GM23338 (cell line): ENCODE results near the gene STT3B. TPM values are rescaled to one million over a fixed set of nuclear protein-coding genes. Genes with fewer than 3 reads are reported as not detected.

ENCODE experiments used
- ATAC-seq: fragments of 200-7000 bp; cut with Tn5 transposase; 3 replicates; pipeline ENCODE4 v1.9.1; 2020
- DNase-seq: peaks from one replicate; pipeline ENCODE4 v3.0.0-alpha.2; 2015; ENCODE audit warnings: low spot score
- H2AFZ ChIP-seq: fragments of 200-600 bp; sonication (generic); 2 replicates; pipeline ENCODE4 v1.8.0; 2016; ENCODE audit warnings: antibody characterized with exemption, mild to moderate bottlenecking, moderate library complexity
- H3F3A ChIP-seq: fragments of 200-600 bp; sonication (generic); replicated peaks from 2 replicates; pipeline ENCODE4 v1.8.0; 2017; ENCODE audit warnings: antibody characterized with exemption, mixed run types, low read depth
- H3K27ac ChIP-seq: fragments of 200-600 bp; sonication (generic); 2 replicates; pipeline ENCODE4 v1.6.1; 2016; ENCODE audit warnings: low read depth
- H3K27me3 ChIP-seq: fragments of 200-600 bp; sonication (generic); 2 replicates; pipeline ENCODE4 v1.8.0; 2016; ENCODE audit warnings: mild to moderate bottlenecking, mixed run types, moderate library complexity; ENCODE audit not compliant: insufficient read depth
- H3K36me3 ChIP-seq: fragments of 200-600 bp; sonication (generic); 2 replicates; pipeline ENCODE4 v1.8.0; 2016; ENCODE audit warnings: mild to moderate bottlenecking; ENCODE audit not compliant: insufficient read depth
- H3K4me1 ChIP-seq: fragments of 200-600 bp; sonication (generic); 2 replicates; pipeline ENCODE4 v1.8.0; 2016; ENCODE audit warnings: mild to moderate bottlenecking, moderate library complexity; ENCODE audit not compliant: insufficient read depth
- H3K4me2 ChIP-seq: fragments of 200-600 bp; sonication (generic); 2 replicates; pipeline ENCODE4 v1.7.1; 2017; ENCODE audit warnings: mixed run types
- H3K4me3 ChIP-seq: fragments of 200-600 bp; sonication (generic); 2 replicates; pipeline ENCODE4 v1.6.1; 2016; ENCODE audit warnings: mixed run types
- H3K79me2 ChIP-seq: fragments of 200-600 bp; sonication (generic); replicated peaks from 2 replicates; pipeline ENCODE4 v1.8.0; 2017; ENCODE audit warnings: mild to moderate bottlenecking; ENCODE audit not compliant: insufficient read depth
- H3K9me2 ChIP-seq: fragments of 200-600 bp; sonication (generic); 2 replicates; pipeline ENCODE4 v1.8.0; 2017; ENCODE audit not compliant: insufficient read depth
- H4K20me1 ChIP-seq: fragments of 200-600 bp; sonication (generic); replicated peaks from 2 replicates; pipeline ENCODE4 v1.8.0; 2017; ENCODE audit warnings: mild to moderate bottlenecking; ENCODE audit not compliant: insufficient read depth
- H3K27ac Mint-ChIP-seq: 2 replicates; pipeline ENCODE4 v1.8.0; 2020; ENCODE audit warnings: inconsistent platforms, mild to moderate bottlenecking, moderate library complexity, mixed read lengths
- H3K27me3 Mint-ChIP-seq: 3 replicates; pipeline ENCODE4 v1.8.0; 2022; ENCODE audit warnings: low read depth, mild to moderate bottlenecking, moderate library complexity, mixed read lengths, inconsistent platforms; ENCODE audit not compliant: insufficient read depth, poor library complexity
- H3K36me3 Mint-ChIP-seq: 3 replicates; pipeline ENCODE4 v1.8.0; 2021; ENCODE audit warnings: low read depth, mild to moderate bottlenecking, inconsistent platforms, moderate library complexity, mixed read lengths
- H3K4me1 Mint-ChIP-seq: 3 replicates; pipeline ENCODE4 v1.8.0; 2020; ENCODE audit warnings: mild to moderate bottlenecking, inconsistent platforms, mixed read lengths
- H3K4me3 Mint-ChIP-seq: 3 replicates; pipeline ENCODE4 v1.8.0; 2021; ENCODE audit warnings: moderate library complexity, mild to moderate bottlenecking, inconsistent platforms, mixed read lengths
- H3K9me3 Mint-ChIP-seq: 3 replicates; pipeline ENCODE4 v1.8.0; 2020; ENCODE audit warnings: moderate library complexity, mild to moderate bottlenecking, inconsistent platforms, mixed read lengths
- CREB1 ChIP-seq: fragments of 250-450 bp; sonication (Bioruptor Pico); IDR thresholded peaks from 2 replicates; pipeline ENCODE4 v1.5.0; 2020; ENCODE audit warnings: low read depth, mild to moderate bottlenecking, moderate library complexity
- EZH2 ChIP-seq: fragments of 200-600 bp; sonication (generic); IDR thresholded peaks from one replicate; pipeline ENCODE4 v1.8.0; 2017; ENCODE audit warnings: antibody characterized with exemption, mild to moderate bottlenecking, low read depth; ENCODE audit not compliant: unreplicated experiment
- EZH2phosphoT487 ChIP-seq: fragments of 200-600 bp; sonication (generic); IDR thresholded peaks from one replicate; pipeline ENCODE4 v1.8.1; 2018; ENCODE audit warnings: antibody characterized with exemption; ENCODE audit not compliant: unreplicated experiment
- JUNB ChIP-seq: IDR thresholded peaks from one replicate; pipeline ENCODE4 v1.6.1; 2016; ENCODE audit warnings: antibody characterized with exemption; ENCODE audit not compliant: unreplicated experiment
- NANOG ChIP-seq: IDR thresholded peaks from 2 replicates; pipeline ENCODE4 v1.6.1; 2016; ENCODE audit warnings: antibody characterized with exemption, borderline replicate concordance
- POLR2AphosphoS5 ChIP-seq: IDR thresholded peaks from 2 replicates; pipeline ENCODE4 v1.6.1; 2016; ENCODE audit warnings: antibody characterized with exemption, low read depth
- STAT1 ChIP-seq: IDR thresholded peaks from one replicate; pipeline ENCODE4 v1.6.1; 2016; ENCODE audit warnings: antibody characterized with exemption; ENCODE audit not compliant: unreplicated experiment
- ZNF114 ChIP-seq: fragments of 250-450 bp; sonication (Bioruptor Pico); IDR thresholded peaks from 2 replicates; pipeline ENCODE4 v1.5.0; 2020; ENCODE audit warnings: mild to moderate bottlenecking, moderate library complexity
- ZNF331 ChIP-seq: fragments of 250-450 bp; sonication (Bioruptor Pico); IDR thresholded peaks from 2 replicates; pipeline ENCODE4 v1.5.0; 2020; ENCODE audit warnings: low read depth, mild to moderate bottlenecking, moderate library complexity
- polyA plus RNA-seq: library from polyadenylated mRNA; unstranded; fragments of >200 nt; fragmentation: Nextera tagmentation; extraction: Ambion mirVana; gene quantifications from 2 replicates; pipeline ENCODE4 v1.2.1, GENCODE V29; 2016
- total RNA-seq: library from RNA; depleted of rRNA; stranded (reverse); fragments of >200 nt; shearing (Covaris generic); gene quantifications from 2 replicates; pipeline ENCODE4 v1.2.3, GENCODE V29; 2014
- TF ChIP-seq, protein P1 (sequence below): IDR thresholded peaks from one replicate; pipeline ENCODE4 v1.6.1; 2018; ENCODE audit warnings: antibody characterized with exemption; ENCODE audit not compliant: unreplicated experiment
- TF ChIP-seq, protein P2 (sequence below), 2 experiments: fragments of 200-600 bp in 1 of 2; sonication (generic) in 1 of 2; conservative IDR thresholded peaks; 2 replicates each; pipeline versions ENCODE4 v1.5.1 to v1.6.1; 2016 to 2017; ENCODE audit warnings: antibody characterized with exemption in 2 of 2, low read depth in 2 of 2, mild to moderate bottlenecking in 2 of 2, moderate library complexity in 1 of 2
- TF ChIP-seq, protein P3 (sequence below): IDR thresholded peaks from 2 replicates; pipeline ENCODE4 v1.6.1; 2016; ENCODE audit warnings: antibody characterized with exemption
- TF ChIP-seq, protein P4 (sequence below): fragments of 250-450 bp; sonication (Bioruptor Pico); IDR thresholded peaks from 2 replicates; pipeline ENCODE4 v1.5.0; 2020; ENCODE audit warnings: mild to moderate bottlenecking, moderate library complexity

The STT3B gene
- total and polyA plus RNA-seq, 2 experiments from 2014 or later: 44.1 to 167 TPM

DNA sequence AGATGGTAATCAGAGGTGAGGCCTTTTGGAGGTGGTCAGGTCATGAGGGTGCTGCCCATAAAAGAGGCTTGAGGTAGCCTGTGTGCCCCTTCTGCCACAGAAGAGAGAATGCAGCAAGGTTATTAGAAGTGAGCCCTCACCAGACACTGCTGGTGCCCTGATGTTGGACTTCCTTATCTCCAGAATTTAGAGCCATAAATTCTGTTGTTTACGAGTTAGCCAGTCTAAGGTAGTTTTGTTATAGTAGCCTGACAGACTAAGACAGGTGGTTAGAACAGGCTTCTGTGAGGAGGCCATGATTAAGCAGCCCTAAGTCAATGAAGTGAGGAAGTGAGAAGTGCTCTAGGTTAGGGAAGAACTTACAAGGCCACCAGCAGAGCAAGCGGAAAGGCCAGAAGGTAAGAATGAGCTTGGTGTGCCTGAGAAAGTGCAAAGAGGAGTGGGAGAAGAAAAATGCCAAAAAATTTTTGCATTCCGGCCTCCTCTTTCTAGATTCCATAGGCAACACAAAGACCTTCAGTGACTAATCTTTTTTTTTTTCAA, 44.2 kb upstream of the STT3B start:
- H3K4me1 Mint-ChIP-seq: peaks cover 10% of the 10 kb centered on the region
- 0 out of 3 replicates have a peak, but pooled peaks cover 4% of the 10 kb centered on the region for H3K36me3 Mint-ChIP-seq
- ATAC-seq (no peak), DNase-seq (no peak)
- H3K9me3 Mint-ChIP-seq: no peaks in the 10 kb centered on the region; the same call in 2 of the 3 replicates
- Histone ChIP-seq H3K9me2 (peaks cover 7% of the 10 kb centered on the region; the same call in 1 of the 2 replicates), H2AFZ (no peak overlapping the region), H3K27ac (no peak overlapping the region), H3F3A (no peaks in the 10 kb centered on the region), H3K79me2 (no peaks in the 10 kb centered on the region), H3K36me3 (no peaks in the 10 kb centered on the region), H3K4me3 (no peak overlapping the region), H3K4me2 (no peak overlapping the region), H4K20me1 (no peaks in the 10 kb centered on the region), H3K4me1 (no peaks in the 10 kb centered on the region; the same call in 1 of the 2 replicates), H3K27me3 (no peaks in the 10 kb centered on the region)
- TF ChIP-seq ZNF114 (no peak), STAT1 (no peak), EZH2phosphoT487 (no peak), ZNF331 (CRISPR knock-in tag) (no peak), POLR2AphosphoS5 (no peak), NANOG (no peak), CREB1 (no peak), JUNB (no peak), EZH2 (no peak)
- TF ChIP-seq, protein P1, sequence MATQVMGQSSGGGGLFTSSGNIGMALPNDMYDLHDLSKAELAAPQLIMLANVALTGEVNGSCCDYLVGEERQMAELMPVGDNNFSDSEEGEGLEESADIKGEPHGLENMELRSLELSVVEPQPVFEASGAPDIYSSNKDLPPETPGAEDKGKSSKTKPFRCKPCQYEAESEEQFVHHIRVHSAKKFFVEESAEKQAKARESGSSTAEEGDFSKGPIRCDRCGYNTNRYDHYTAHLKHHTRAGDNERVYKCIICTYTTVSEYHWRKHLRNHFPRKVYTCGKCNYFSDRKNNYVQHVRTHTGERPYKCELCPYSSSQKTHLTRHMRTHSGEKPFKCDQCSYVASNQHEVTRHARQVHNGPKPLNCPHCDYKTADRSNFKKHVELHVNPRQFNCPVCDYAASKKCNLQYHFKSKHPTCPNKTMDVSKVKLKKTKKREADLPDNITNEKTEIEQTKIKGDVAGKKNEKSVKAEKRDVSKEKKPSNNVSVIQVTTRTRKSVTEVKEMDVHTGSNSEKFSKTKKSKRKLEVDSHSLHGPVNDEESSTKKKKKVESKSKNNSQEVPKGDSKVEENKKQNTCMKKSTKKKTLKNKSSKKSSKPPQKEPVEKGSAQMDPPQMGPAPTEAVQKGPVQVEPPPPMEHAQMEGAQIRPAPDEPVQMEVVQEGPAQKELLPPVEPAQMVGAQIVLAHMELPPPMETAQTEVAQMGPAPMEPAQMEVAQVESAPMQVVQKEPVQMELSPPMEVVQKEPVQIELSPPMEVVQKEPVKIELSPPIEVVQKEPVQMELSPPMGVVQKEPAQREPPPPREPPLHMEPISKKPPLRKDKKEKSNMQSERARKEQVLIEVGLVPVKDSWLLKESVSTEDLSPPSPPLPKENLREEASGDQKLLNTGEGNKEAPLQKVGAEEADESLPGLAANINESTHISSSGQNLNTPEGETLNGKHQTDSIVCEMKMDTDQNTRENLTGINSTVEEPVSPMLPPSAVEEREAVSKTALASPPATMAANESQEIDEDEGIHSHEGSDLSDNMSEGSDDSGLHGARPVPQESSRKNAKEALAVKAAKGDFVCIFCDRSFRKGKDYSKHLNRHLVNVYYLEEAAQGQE: no peak
- TF ChIP-seq, protein P2, sequence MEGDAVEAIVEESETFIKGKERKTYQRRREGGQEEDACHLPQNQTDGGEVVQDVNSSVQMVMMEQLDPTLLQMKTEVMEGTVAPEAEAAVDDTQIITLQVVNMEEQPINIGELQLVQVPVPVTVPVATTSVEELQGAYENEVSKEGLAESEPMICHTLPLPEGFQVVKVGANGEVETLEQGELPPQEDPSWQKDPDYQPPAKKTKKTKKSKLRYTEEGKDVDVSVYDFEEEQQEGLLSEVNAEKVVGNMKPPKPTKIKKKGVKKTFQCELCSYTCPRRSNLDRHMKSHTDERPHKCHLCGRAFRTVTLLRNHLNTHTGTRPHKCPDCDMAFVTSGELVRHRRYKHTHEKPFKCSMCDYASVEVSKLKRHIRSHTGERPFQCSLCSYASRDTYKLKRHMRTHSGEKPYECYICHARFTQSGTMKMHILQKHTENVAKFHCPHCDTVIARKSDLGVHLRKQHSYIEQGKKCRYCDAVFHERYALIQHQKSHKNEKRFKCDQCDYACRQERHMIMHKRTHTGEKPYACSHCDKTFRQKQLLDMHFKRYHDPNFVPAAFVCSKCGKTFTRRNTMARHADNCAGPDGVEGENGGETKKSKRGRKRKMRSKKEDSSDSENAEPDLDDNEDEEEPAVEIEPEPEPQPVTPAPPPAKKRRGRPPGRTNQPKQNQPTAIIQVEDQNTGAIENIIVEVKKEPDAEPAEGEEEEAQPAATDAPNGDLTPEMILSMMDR (conservative IDR thresholded peaks at IDR 0.05; ENCODE audit: low read depth in 2 of 2): no peak
- TF ChIP-seq, protein P3, sequence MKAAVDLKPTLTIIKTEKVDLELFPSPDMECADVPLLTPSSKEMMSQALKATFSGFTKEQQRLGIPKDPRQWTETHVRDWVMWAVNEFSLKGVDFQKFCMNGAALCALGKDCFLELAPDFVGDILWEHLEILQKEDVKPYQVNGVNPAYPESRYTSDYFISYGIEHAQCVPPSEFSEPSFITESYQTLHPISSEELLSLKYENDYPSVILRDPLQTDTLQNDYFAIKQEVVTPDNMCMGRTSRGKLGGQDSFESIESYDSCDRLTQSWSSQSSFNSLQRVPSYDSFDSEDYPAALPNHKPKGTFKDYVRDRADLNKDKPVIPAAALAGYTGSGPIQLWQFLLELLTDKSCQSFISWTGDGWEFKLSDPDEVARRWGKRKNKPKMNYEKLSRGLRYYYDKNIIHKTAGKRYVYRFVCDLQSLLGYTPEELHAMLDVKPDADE: no peak
- TF ChIP-seq, protein P4, sequence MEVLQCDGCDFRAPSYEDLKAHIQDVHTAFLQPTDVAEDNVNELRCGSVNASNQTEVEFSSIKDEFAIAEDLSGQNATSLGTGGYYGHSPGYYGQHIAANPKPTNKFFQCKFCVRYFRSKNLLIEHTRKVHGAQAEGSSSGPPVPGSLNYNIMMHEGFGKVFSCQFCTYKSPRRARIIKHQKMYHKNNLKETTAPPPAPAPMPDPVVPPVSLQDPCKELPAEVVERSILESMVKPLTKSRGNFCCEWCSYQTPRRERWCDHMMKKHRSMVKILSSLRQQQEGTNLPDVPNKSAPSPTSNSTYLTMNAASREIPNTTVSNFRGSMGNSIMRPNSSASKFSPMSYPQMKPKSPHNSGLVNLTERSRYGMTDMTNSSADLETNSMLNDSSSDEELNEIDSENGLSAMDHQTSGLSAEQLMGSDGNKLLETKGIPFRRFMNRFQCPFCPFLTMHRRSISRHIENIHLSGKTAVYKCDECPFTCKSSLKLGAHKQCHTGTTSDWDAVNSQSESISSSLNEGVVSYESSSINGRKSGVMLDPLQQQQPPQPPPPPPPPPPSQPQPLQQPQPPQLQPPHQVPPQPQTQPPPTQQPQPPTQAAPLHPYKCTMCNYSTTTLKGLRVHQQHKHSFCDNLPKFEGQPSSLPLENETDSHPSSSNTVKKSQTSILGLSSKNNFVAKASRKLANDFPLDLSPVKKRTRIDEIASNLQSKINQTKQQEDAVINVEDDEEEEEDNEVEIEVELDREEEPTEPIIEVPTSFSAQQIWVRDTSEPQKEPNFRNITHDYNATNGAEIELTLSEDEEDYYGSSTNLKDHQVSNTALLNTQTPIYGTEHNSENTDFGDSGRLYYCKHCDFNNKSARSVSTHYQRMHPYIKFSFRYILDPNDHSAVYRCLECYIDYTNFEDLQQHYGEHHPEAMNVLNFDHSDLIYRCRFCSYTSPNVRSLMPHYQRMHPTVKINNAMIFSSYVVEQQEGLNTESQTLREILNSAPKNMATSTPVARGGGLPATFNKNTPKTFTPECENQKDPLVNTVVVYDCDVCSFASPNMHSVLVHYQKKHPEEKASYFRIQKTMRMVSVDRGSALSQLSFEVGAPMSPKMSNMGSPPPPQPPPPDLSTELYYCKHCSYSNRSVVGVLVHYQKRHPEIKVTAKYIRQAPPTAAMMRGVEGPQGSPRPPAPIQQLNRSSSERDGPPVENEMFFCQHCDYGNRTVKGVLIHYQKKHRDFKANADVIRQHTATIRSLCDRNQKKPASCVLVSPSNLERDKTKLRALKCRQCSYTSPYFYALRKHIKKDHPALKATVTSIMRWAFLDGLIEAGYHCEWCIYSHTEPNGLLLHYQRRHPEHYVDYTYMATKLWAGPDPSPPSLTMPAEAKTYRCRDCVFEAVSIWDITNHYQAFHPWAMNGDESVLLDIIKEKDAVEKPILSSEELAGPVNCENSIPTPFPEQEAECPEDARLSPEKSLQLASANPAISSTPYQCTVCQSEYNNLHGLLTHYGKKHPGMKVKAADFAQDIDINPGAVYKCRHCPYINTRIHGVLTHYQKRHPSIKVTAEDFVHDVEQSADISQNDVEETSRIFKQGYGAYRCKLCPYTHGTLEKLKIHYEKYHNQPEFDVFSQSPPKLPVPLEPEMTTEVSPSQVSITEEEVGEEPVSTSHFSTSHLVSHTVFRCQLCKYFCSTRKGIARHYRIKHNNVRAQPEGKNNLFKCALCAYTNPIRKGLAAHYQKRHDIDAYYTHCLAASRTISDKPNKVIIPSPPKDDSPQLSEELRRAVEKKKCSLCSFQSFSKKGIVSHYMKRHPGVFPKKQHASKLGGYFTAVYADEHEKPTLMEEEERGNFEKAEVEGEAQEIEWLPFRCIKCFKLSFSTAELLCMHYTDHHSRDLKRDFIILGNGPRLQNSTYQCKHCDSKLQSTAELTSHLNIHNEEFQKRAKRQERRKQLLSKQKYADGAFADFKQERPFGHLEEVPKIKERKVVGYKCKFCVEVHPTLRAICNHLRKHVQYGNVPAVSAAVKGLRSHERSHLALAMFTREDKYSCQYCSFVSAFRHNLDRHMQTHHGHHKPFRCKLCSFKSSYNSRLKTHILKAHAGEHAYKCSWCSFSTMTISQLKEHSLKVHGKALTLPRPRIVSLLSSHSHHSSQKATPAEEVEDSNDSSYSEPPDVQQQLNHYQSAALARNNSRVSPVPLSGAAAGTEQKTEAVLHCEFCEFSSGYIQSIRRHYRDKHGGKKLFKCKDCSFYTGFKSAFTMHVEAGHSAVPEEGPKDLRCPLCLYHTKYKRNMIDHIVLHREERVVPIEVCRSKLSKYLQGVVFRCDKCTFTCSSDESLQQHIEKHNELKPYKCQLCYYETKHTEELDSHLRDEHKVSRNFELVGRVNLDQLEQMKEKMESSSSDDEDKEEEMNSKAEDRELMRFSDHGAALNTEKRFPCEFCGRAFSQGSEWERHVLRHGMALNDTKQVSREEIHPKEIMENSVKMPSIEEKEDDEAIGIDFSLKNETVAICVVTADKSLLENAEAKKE (CRISPR knock-in tag): no peak
- peaks cover 6% of the 10 kb centered on the region for H3K27me3 Mint-ChIP-seq
- H3K27ac Mint-ChIP-seq: no peak overlapping the region
- no peak overlapping the region for H3K4me3 Mint-ChIP-seq
